NOMO-1 treated with dmso at 0.1 percent for 144 hours (cell line): Measurements from ENCODE around the gene TAL2.

Source experiments
- DNase-seq: peaks from one replicate; lab custom pipeline; 2025; ENCODE audit not compliant: unreplicated experiment; lab: John Stamatoyannopoulos, UW

Gene TAL2

GRCh38 chr9:105662184-105663104, at the start of gene TAL2:
TAL2 (plus strand) TSS chr9:105662457; CDS start chr9:105662497, 40 bp downstream.
- no peak for DNase-seq

- DNase-seq: no peak
These were observed 41.3 kb upstream of the TAL2 start for GRCh38 chr9:105621001-105621400.

GRCh38 chr9:105625088-105625487, 37.2 kb upstream of the TAL2 start:
- no peak for DNase-seq

- no peak for DNase-seq
These were observed 29.4 kb upstream of the TAL2 start for GRCh38 chr9:105632807-105633206.

- no peak for DNase-seq
These were observed 28.8 kb upstream of the TAL2 start for GRCh38 chr9:105633411-105633810.

GRCh38 chr9:105636331-105636730, 25.9 kb upstream of the TAL2 start:
- DNase-seq: no peak

- no peak for DNase-seq
These were observed 24.4 kb upstream of the TAL2 start for GRCh38 chr9:105637787-105638395.

GRCh38 chr9:105639936-105640335, 22.3 kb upstream of the TAL2 start:
- no peak for DNase-seq

- DNase-seq: no peak
These were observed 18.5 kb upstream of the TAL2 start for GRCh38 chr9:105643795-105644194.

GRCh38 chr9:105646879-105647594, 15.2 kb upstream of the TAL2 start:
- DNase-seq: no peak

- no peak for DNase-seq
These were observed 14.5 kb upstream of the TAL2 start for GRCh38 chr9:105647595-105648349.

GRCh38 chr9:105651806-105652205, 10.5 kb upstream of the TAL2 start:
- no peak for DNase-seq

GRCh38 chr9:105656131-105656921, 5.9 kb upstream of the TAL2 start:
- peak; percentile 29 for DNase-seq

GRCh38 chr9:105658351-105658750, 3.9 kb upstream of the TAL2 start:
- no peak for DNase-seq

- DNase-seq: no peak
These were observed 1.2 kb upstream of the TAL2 start for GRCh38 chr9:105661011-105661410.

GRCh38 chr9:105663914-105664313, 1.7 kb downstream of the TAL2 start:
- no peak for DNase-seq

GRCh38 chr9:105667867-105668266, 5.6 kb downstream of the TAL2 start:
- DNase-seq: no peak

- DNase-seq: no peak
These were observed 8.1 kb downstream of the TAL2 start for GRCh38 chr9:105670315-105670714.

- DNase-seq: no peak
These were observed 8.5 kb downstream of the TAL2 start for GRCh38 chr9:105670775-105671174.

GRCh38 chr9:105672711-105673234, 10.5 kb downstream of the TAL2 start:
- peak; percentile 94 for DNase-seq
